Stimulated activated CD8-positive, alpha-beta memory T cell treated with anti-CD3 and anti-CD28 coated beads, Interleukin-15, amount 100 ng/mL, for 4 hours (primary cell): ENCODE results near the gene TOB1.
"Not testable (repeated sequence)": the region's sequence is repeated elsewhere in the genome, so short reads cannot be mapped to it uniquely, and the experiment has no call there.

Experiments
- DNase-seq, 2 donors: peaks; one replicate each; pipeline ENCODE4 v3.0.0-alpha.2; 2020; ENCODE audit warnings: low read depth in 2 of 2

The TOB1 gene

DNA sequence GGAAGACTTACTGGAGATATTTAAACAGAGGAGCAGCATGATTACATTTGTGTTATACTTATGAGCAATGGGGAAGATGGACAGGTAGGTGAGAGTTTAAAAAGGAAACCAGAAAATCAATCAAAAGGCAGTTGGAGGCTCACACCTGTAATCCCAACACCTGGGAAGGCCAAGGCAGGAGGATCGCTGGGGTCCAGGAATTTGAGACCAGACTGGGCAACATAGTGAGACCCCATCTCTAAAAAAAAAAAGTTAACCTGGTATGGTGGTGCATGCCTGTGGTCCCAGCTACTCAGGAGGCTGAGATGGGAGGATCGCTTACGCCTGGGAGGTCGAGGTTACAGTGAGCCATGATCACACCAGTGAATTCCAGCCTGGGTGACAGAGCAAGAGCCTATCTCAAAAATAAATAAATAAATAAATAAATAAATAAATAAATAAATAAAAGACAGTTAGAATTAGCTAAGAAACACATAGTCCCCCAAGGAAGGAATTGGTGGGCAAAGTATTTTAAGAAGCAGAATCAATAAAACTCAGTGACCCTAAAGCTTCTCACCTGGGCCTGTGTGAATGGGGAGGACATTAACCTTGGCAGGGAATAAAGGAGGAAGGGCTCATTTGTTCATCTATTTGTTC lies 32.3 kb upstream of the TOB1 start:
- DNase-seq: no peak

GRCh38 chr17:50894513-50894912 lies 28.4 kb upstream of the TOB1 start:
- not testable (repeated sequence) for DNase-seq

- DNase-seq: no peak
Observed at GRCh38 chr17:50893183-50893993, 27.2 kb upstream of the TOB1 start.

GRCh38 chr17:50892101-50892776 lies 26.1 kb upstream of the TOB1 start:
- no peak for DNase-seq

- DNase-seq: no peak
Observed at GRCh38 chr17:50891577-50891989, 25.4 kb upstream of the TOB1 start.

- no peak for DNase-seq
Observed at GRCh38 chr17:50890675-50891516, 24.7 kb upstream of the TOB1 start.

DNA sequence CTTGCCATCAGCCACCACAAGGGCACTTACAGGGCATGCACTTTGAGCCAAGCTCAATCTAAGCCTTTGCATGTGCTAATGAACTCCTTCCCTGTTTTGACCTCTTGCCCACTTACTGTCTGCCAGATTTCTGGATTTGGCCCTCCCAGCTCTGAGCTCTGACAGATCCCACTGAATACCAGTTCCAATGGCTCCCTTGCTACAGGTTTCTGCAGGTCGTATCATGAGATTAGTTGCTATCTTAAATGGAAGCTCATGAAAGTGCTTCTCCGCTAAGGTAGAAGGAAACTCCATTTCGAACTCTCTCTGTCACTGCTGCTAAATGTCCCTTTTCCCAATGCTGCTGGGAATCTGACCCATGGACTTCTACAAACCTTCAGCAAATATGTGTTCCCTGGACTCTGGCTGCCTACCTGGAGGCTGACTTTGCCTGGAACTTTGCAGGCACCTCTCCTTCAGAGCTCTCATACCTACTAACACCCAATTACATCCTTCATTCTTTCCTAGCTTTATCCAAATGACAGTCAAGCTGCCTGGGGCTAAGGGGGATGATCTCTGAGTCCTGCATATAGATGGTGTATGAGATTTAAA lies 23.5 kb upstream of the TOB1 start:
- no peak for DNase-seq

DNA sequence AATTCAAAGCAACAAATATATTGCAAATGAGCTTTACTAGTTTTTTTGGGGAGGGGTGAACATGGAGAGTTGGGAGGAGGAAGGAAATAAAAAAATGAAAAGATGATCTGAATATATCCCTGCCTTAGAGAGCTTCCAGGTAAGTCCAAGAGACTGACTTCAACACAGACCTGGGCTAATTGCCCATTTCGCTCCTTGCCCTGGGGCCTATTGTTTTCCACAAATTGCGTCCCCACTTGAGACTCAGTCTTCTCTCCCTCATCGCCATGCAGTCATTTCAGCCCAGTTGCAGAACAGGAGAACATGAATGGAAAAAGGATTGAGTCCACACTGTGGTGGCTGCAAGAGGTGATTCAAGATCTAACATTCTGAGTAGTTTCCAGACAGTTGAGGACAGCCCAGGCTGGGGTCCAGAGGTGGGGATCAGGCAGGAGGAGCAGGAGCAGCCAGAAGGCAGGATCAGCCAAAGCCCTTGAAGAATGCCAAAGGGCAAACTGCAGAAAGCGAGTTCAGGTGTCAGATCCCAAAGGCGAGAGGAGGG lies 21.6 kb upstream of the TOB1 start:
- no peak for DNase-seq

- no peak for DNase-seq
Observed at GRCh38 chr17:50884439-50885311, 18.5 kb upstream of the TOB1 start.

DNA sequence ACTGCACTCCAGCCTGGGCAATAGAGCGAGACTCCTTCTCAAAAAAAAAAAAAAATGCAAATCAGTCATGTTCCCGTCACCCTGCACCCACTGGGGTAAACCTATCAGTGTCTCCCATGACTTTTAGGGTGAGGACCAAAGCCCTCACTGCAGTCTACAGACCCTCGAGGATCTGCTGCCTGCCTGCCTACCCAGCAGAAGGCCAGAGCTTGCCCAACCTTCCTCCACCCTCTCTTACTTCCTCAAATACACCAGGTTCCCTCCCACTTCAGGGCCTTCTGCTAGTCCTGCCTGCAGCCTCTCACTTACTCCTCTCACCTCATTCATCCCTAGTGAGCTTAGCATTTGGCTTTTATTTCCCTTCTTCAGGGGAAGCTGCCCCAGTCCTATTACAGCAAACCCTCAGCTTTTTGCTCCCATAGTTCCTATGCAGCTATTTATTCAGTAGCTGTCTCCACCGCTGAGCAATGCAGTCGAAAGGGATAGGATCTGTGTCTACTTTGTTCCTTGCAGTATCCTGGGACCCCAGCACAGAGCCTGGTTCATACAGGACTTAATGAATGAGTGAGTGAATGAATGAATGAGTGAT lies 17.8 kb upstream of the TOB1 start:
- no peak for DNase-seq

- DNase-seq: no peak
Observed at GRCh38 chr17:50882851-50883250, 16.7 kb upstream of the TOB1 start.

DNA sequence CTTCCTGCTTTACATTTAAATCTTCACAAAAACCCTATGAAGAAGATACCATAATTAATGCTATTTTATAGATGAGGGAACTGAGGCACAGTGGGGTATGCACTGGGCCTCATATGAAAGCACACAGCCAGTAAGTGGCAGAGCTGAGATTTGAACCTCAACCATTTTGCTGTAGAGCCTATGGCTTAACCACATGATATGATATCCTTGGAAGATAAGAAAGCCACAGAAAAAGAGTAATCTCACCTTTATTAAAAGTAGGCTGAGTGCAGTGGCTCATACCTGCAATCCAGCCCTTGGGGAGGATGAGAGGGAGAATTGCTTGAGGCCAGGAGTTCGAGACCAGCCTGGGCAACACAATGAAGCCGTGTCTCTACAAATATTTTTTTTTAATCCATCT lies 15.0 kb upstream of the TOB1 start:
- DNase-seq: no peak

- no peak for DNase-seq
Observed at GRCh38 chr17:50879086-50879485, 12.9 kb upstream of the TOB1 start.

- DNase-seq: no peak
Observed at GRCh38 chr17:50877838-50878237, 11.7 kb upstream of the TOB1 start.

- DNase-seq: not testable (repeated sequence)
Observed at GRCh38 chr17:50877042-50877441, 10.9 kb upstream of the TOB1 start.

DNA sequence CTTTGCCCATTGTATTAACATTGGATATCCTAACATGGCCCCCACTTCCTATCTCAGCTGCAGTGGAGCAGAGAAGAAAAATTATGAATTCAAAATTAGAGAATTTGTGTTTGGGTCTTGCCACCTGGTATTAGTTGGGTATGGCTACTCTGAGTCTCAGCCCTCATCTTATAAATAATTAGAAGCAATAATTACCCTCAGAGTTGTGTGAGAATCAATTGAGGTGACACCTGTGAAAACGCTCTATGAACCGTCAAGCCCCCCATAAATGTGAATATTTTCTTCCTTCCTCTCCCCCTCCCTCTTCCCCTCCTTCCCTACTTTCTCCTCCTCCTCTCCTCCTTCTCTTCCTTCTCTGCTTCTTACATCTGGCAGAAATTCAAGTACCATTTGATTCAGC lies 8.9 kb upstream of the TOB1 start:
- no peak for DNase-seq

DNA sequence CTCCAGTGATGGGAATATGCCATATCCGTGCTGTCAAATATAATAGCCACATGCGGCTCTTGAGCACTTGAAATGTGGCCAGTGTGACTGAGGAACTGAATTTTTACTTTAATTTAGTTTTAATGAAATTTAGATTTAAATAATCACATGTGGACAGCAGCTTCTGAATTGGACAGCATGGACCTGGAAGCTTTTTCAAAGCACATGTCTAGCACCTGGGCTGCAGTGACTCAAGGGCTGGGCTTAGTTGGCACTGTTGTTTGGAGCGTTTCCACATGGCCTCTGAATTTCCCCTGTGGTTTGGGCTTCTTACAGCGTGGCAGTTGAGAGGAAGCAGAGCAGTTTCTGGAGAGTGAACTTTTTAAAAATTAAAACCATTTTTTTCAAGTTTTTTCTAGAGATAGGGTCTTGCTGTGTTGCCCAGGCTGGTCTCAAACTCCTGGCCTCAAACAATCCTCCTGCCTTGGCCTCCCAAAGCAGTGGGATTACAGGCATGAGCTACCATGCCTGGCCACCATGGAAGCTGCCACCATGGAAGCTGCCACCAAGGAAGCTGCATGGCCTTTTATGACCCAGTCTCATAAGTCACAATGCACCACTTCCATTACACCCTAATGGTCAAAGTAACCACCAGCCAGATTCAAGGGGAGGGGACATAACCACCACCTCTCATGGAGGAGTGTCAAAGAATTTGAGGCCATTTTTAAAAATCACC lies 6.7 kb upstream of the TOB1 start:
- peak; percentile 31 to 33 for DNase-seq

GRCh38 chr17:50871898-50872297 lies 5.7 kb upstream of the TOB1 start:
- no peak for DNase-seq

DNA sequence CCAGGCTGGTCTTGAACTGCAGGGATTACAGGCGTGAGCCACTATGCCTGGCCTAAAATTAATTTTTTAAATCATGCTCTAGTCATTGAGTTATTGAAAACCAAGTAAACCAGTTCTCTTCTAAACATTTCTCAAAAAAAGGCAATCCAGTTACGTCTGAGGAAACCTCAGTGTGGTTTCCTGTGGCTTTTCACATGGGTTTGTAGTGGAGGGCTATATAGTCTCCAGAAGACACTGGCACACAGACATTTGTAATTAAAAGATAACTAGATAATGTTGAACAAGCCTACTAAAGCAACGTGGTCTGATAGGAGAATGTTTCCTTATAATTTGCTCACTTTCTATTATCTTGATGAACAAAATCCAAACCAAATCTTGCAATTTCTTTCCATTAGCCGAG lies 5.2 kb upstream of the TOB1 start:
- peak in 1 of 2 donors; percentile 42 for DNase-seq
